Hepatic stellate cell (primary cell): ENCODE data around the gene NPEPL1.
"Not testable (repeated sequence)": the region's sequence is repeated elsewhere in the genome, so short reads cannot be mapped to it uniquely, and the experiment has no call there.

Experiments
- DNase-seq: peaks from one replicate; pipeline ENCODE4 v3.0.0; 2011; ENCODE audit warnings: low spot score

NPEPL1 gene

GRCh38 chr20:58692579-58693225 lies at the start of gene NPEPL1:
TSS of gene NPEPL1 (plus strand) at chr20:58692800. CDS start at chr20:58692901, 101 bp downstream.
- DNase-seq: peak; percentile 89

- not testable (repeated sequence) for DNase-seq
Measured at GRCh38 chr20:58642896-58643295, 49.7 kb upstream of the NPEPL1 start.

- no peak for DNase-seq
Measured at GRCh38 chr20:58645412-58645968, 47.1 kb upstream of the NPEPL1 start.

GRCh38 chr20:58646257-58646656 lies 46.3 kb upstream of the NPEPL1 start:
- no peak for DNase-seq

GRCh38 chr20:58646703-58647102 lies 45.9 kb upstream of the NPEPL1 start:
- no peak for DNase-seq

- no peak for DNase-seq
Measured at GRCh38 chr20:58647162-58647795, 45.3 kb upstream of the NPEPL1 start.

GRCh38 chr20:58647796-58648501 lies 44.7 kb upstream of the NPEPL1 start:
- DNase-seq: peak; percentile 57

GRCh38 chr20:58648502-58648825 lies 44.1 kb upstream of the NPEPL1 start:
- DNase-seq: not testable (repeated sequence)

- no peak for DNase-seq
Measured at GRCh38 chr20:58649288-58650180, 43.1 kb upstream of the NPEPL1 start.

GRCh38 chr20:58650181-58650775 lies 42.3 kb upstream of the NPEPL1 start:
- DNase-seq: no peak

- peak; percentile 97 for DNase-seq
Measured at GRCh38 chr20:58650776-58651558, 41.6 kb upstream of the NPEPL1 start, which contains the start of gene STX16. TSS of gene STX16 (plus strand) at chr20:58651283. CDS start at chr20:58652007, 724 bp downstream.

- no peak for DNase-seq
Measured at GRCh38 chr20:58651559-58651945, 41.0 kb upstream of the NPEPL1 start.

- DNase-seq: peak; percentile 75
Measured at GRCh38 chr20:58651946-58652605, 40.5 kb upstream of the NPEPL1 start.

GRCh38 chr20:58652606-58653294 lies 39.9 kb upstream of the NPEPL1 start:
- no peak for DNase-seq

GRCh38 chr20:58654337-58654736 lies 38.3 kb upstream of the NPEPL1 start:
- DNase-seq: no peak

- no peak for DNase-seq
Measured at GRCh38 chr20:58655328-58656107, 37.1 kb upstream of the NPEPL1 start.

GRCh38 chr20:58656831-58657230 lies 35.8 kb upstream of the NPEPL1 start:
- DNase-seq: no peak

- no peak for DNase-seq
Measured at GRCh38 chr20:58657262-58657661, 35.3 kb upstream of the NPEPL1 start.

- DNase-seq: no peak
Measured at GRCh38 chr20:58657986-58658385, 34.6 kb upstream of the NPEPL1 start.
